DOHH2 (cell line): ENCODE results near the gene ASB7.

Experiments
- H3F3A ChIP-seq: fragments of 200-600 bp; sonication (generic), shearing (Covaris generic); 2 replicates; pipeline ENCODE4 v1.6.0; 2016; ENCODE audit warnings: antibody characterized with exemption, mild to moderate bottlenecking; ENCODE audit not compliant: control insufficient read depth, insufficient read depth
- H3K27ac ChIP-seq: fragments of 200-600 bp; sonication (generic); 2 replicates; pipeline ENCODE4 v1.5.1; 2014; ENCODE audit warnings: low read depth, mild to moderate bottlenecking, low read length, moderate library complexity
- H3K27me3 ChIP-seq: fragments of 200-600 bp; sonication (generic); 2 replicates; pipeline ENCODE4 v1.6.1; 2014; ENCODE audit warnings: mild to moderate bottlenecking, low read length, mixed read lengths; ENCODE audit not compliant: control insufficient read depth
- H3K36me3 ChIP-seq: fragments of 200-600 bp; sonication (generic); 2 replicates; pipeline ENCODE4 v1.6.1; 2014; ENCODE audit warnings: mild to moderate bottlenecking, low read length, moderate library complexity, mixed read lengths; ENCODE audit not compliant: control insufficient read depth
- H3K4me1 ChIP-seq: fragments of 200-600 bp; sonication (generic); 2 replicates; pipeline ENCODE4 v1.6.1; 2014; ENCODE audit warnings: mild to moderate bottlenecking, low read length, mixed read lengths; ENCODE audit not compliant: control insufficient read depth
- H3K4me2 ChIP-seq: fragments of 200-600 bp; sonication (generic); 2 replicates; pipeline ENCODE4 v1.6.0; 2014; ENCODE audit warnings: mild to moderate bottlenecking, low read length, moderate library complexity
- H3K4me3 ChIP-seq: fragments of 200-600 bp; sonication (generic); 2 replicates; pipeline ENCODE4 v1.5.1; 2014; ENCODE audit warnings: mild to moderate bottlenecking, low read length, mixed read lengths
- H3K79me2 ChIP-seq: fragments of 200-600 bp; sonication (generic); 2 replicates; pipeline ENCODE4 v1.6.1; 2014; ENCODE audit warnings: mild to moderate bottlenecking, low read length, mixed read lengths; ENCODE audit not compliant: control insufficient read depth
- H3K9me2 ChIP-seq: fragments of 200-600 bp; sonication (generic); replicated peaks from 2 replicates; pipeline ENCODE4 v1.6.1; 2014; ENCODE audit warnings: mild to moderate bottlenecking, low read length, mixed read lengths; ENCODE audit not compliant: control insufficient read depth
- H3K9me3 ChIP-seq: fragments of 200-600 bp; sonication (generic); 2 replicates; pipeline ENCODE4 v1.6.1; 2014; ENCODE audit warnings: antibody characterized with exemption, low read length, mixed read lengths; ENCODE audit not compliant: control insufficient read depth, insufficient read depth
- H4K20me1 ChIP-seq: fragments of 200-600 bp; sonication (generic); 2 replicates; pipeline ENCODE4 v1.6.0; 2014; ENCODE audit warnings: low read depth, mild to moderate bottlenecking, antibody characterized with exemption, low read length, moderate library complexity; ENCODE audit not compliant: control insufficient read depth, insufficient read depth
- EZH2phosphoT487 ChIP-seq: fragments of 200-600 bp; sonication (generic); IDR thresholded peaks from 2 replicates; pipeline ENCODE4 v1.6.1; 2017; ENCODE audit warnings: borderline replicate concordance, mild to moderate bottlenecking, antibody characterized with exemption, low read length, moderate library complexity, mixed read lengths
- TF ChIP-seq, protein P1 (sequence below): fragments of 200-600 bp; sonication (generic); IDR thresholded peaks from one replicate; pipeline ENCODE4 v1.5.1; 2014; ENCODE audit warnings: antibody characterized with exemption, mild to moderate bottlenecking, low read depth, low read length; ENCODE audit not compliant: poor library complexity, severe bottlenecking

ASB7 gene

GRCh38 chr15:100598655-100599054 is 3.7 kb upstream of the ASB7 start:
- Histone ChIP-seq H3K9me2 (no peaks in the 10 kb centered on the region), H3K4me2 (no peak overlapping the region), H3K27me3 (no peaks in the 10 kb centered on the region), H3K4me1 (peaks cover 15% of the 10 kb centered on the region), H3K27ac (no peak overlapping the region), H3K9me3 (no peaks in the 10 kb centered on the region), H3K79me2 (peaks cover 92% of the 10 kb centered on the region), H3K4me3 (no peak overlapping the region), H4K20me1 (no peaks in the 10 kb centered on the region), H3K36me3 (peaks cover 4% of the 10 kb centered on the region), H3F3A (no peaks in the 10 kb centered on the region)
- no peak for TF ChIP-seq EZH2phosphoT487
- TF ChIP-seq, protein P1, sequence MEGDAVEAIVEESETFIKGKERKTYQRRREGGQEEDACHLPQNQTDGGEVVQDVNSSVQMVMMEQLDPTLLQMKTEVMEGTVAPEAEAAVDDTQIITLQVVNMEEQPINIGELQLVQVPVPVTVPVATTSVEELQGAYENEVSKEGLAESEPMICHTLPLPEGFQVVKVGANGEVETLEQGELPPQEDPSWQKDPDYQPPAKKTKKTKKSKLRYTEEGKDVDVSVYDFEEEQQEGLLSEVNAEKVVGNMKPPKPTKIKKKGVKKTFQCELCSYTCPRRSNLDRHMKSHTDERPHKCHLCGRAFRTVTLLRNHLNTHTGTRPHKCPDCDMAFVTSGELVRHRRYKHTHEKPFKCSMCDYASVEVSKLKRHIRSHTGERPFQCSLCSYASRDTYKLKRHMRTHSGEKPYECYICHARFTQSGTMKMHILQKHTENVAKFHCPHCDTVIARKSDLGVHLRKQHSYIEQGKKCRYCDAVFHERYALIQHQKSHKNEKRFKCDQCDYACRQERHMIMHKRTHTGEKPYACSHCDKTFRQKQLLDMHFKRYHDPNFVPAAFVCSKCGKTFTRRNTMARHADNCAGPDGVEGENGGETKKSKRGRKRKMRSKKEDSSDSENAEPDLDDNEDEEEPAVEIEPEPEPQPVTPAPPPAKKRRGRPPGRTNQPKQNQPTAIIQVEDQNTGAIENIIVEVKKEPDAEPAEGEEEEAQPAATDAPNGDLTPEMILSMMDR: no peak

GRCh38 chr15:100601163-100601562 is 1.2 kb upstream of the ASB7 start:
- Histone ChIP-seq H3K4me1 (peaks cover 24% of the 10 kb centered on the region), H3K27ac (no peak overlapping the region), H3K27me3 (no peaks in the 10 kb centered on the region), H3K9me2 (no peaks in the 10 kb centered on the region), H3K79me2 (peaks cover 88% of the 10 kb centered on the region), H3K36me3 (peaks cover 24% of the 10 kb centered on the region), H3K4me3 (peak overlapping the region; percentile 95), H3K4me2 (peak overlapping the region; percentile 83), H3F3A (no peaks in the 10 kb centered on the region), H4K20me1 (no peaks in the 10 kb centered on the region), H3K9me3 (no peaks in the 10 kb centered on the region)
- TF ChIP-seq, protein P1: no peak
- no peak for TF ChIP-seq EZH2phosphoT487

- peak overlapping the region; percentile 21 for H3K27ac ChIP-seq
- H4K20me1 ChIP-seq: no peaks in the 10 kb centered on the region
- TF ChIP-seq, protein P1: no peak
- TF ChIP-seq EZH2phosphoT487: no peak
- H3F3A ChIP-seq: no peaks in the 10 kb centered on the region
- no peaks in the 10 kb centered on the region for H3K9me3 ChIP-seq
- H3K79me2 ChIP-seq: peaks cover 84% of the 10 kb centered on the region
- H3K9me2 ChIP-seq: no peaks in the 10 kb centered on the region
- H3K4me1 ChIP-seq: peaks cover 24% of the 10 kb centered on the region
- H3K27me3 ChIP-seq: no peaks in the 10 kb centered on the region
- H3K36me3 ChIP-seq: peaks cover 25% of the 10 kb centered on the region
- peak overlapping the region; percentile 95 for H3K4me3 ChIP-seq
- peak overlapping the region; percentile 83 for H3K4me2 ChIP-seq
These were observed 749 bp upstream of the ASB7 start for GRCh38 chr15:100601617-100602063.
